H9 (cell line): Measurements from ENCODE around the gene CCDC148. TPM values are rescaled to one million over a fixed set of nuclear protein-coding genes. Genes with fewer than 3 reads are reported as not detected.

Experiments
- DNase-seq: peaks from one replicate; pipeline ENCODE4 v3.0.0-alpha.2; 2017
- H2AFZ ChIP-seq: one replicate; pipeline ENCODE4 v1.6.1; 2013; ENCODE audit warnings: mild to moderate bottlenecking, low read length, control low read depth, moderate library complexity
- H2AK5ac ChIP-seq: 2 replicates; pipeline ENCODE4 v1.6.1; 2013; ENCODE audit warnings: low read length, control low read depth, mixed read lengths; ENCODE audit not compliant: insufficient read length
- H2BK120ac ChIP-seq: one replicate; pipeline ENCODE4 v1.6.1; 2013; ENCODE audit warnings: low read depth, mild to moderate bottlenecking, low read length, control low read depth, inconsistent platforms; ENCODE audit not compliant: poor library complexity, severe bottlenecking
- H2BK12ac ChIP-seq: 2 replicates; pipeline ENCODE4 v1.6.1; 2013; ENCODE audit warnings: low read length, control low read depth, mixed read lengths, low read depth; ENCODE audit not compliant: insufficient read length
- H2BK15ac ChIP-seq: 2 replicates; pipeline ENCODE4 v1.6.1; 2013; ENCODE audit warnings: low read depth, low read length, control low read depth
- H2BK20ac ChIP-seq: one replicate; pipeline ENCODE4 v1.6.1; 2013; ENCODE audit warnings: low read depth, mild to moderate bottlenecking, low read length, control low read depth, inconsistent platforms; ENCODE audit not compliant: poor library complexity, severe bottlenecking
- H2BK5ac ChIP-seq: 2 replicates; pipeline ENCODE4 v1.6.1; 2013; ENCODE audit warnings: low read length, control low read depth, mixed read lengths; ENCODE audit not compliant: insufficient read length
- H3K14ac ChIP-seq: 2 replicates; pipeline ENCODE4 v1.6.1; 2013; ENCODE audit warnings: low read length, control low read depth; ENCODE audit not compliant: insufficient read depth
- H3K18ac ChIP-seq: 2 replicates; pipeline ENCODE4 v1.6.1; 2013; ENCODE audit warnings: low read depth, mild to moderate bottlenecking, mixed read lengths, low read length, control low read depth; ENCODE audit not compliant: insufficient read length
- H3K23ac ChIP-seq: 2 replicates; pipeline ENCODE4 v1.6.1; 2013; ENCODE audit warnings: low read length, control low read depth, mixed read lengths, low read depth; ENCODE audit not compliant: insufficient read length
- H3K23me2 ChIP-seq: 2 replicates; pipeline ENCODE4 v1.6.1; 2013; ENCODE audit warnings: low read depth, mild to moderate bottlenecking, mixed read lengths, low read length, control low read depth; ENCODE audit not compliant: insufficient read length, poor library complexity, severe bottlenecking
- H3K27ac ChIP-seq: 2 replicates; pipeline ENCODE4 v1.5.1; 2013; ENCODE audit warnings: low read length, control low read depth, mixed read lengths, low read depth; ENCODE audit not compliant: insufficient read length
- H3K27me3 ChIP-seq: 2 replicates; pipeline ENCODE4 v1.6.1; 2013; ENCODE audit warnings: low read length, control low read depth, inconsistent platforms; ENCODE audit not compliant: insufficient read depth
- H3K4ac ChIP-seq: 2 replicates; pipeline ENCODE4 v1.6.1; 2013; ENCODE audit warnings: low read depth, mild to moderate bottlenecking, control low read depth, inconsistent platforms, low read length, moderate library complexity
- H3K4me1 ChIP-seq: 2 replicates; pipeline ENCODE4 v1.6.1; 2013; ENCODE audit warnings: low read length, control low read depth, inconsistent platforms; ENCODE audit not compliant: insufficient read depth
- H3K4me2 ChIP-seq: 2 replicates; pipeline ENCODE4 v1.6.1; 2013; ENCODE audit warnings: low read length, control low read depth, mixed read lengths; ENCODE audit not compliant: insufficient read length, insufficient read depth
- H3K56ac ChIP-seq: 2 replicates; pipeline ENCODE4 v1.6.1; 2013; ENCODE audit warnings: low read depth, mild to moderate bottlenecking, mixed read lengths, low read length, control low read depth; ENCODE audit not compliant: insufficient read length
- H3K79me1 ChIP-seq: 2 replicates; pipeline ENCODE4 v1.6.1; 2013; ENCODE audit warnings: low read depth, mild to moderate bottlenecking, moderate library complexity, low read length, control low read depth, inconsistent platforms; ENCODE audit not compliant: insufficient read depth, poor library complexity, severe bottlenecking
- H3K79me2 ChIP-seq: 2 replicates; pipeline ENCODE4 v1.6.1; 2013; ENCODE audit warnings: low read length, control low read depth, inconsistent platforms; ENCODE audit not compliant: insufficient read depth
- H3K9ac ChIP-seq: 2 replicates; pipeline ENCODE4 v1.6.1; 2013; ENCODE audit warnings: low read length, control low read depth, mixed read lengths; ENCODE audit not compliant: insufficient read length; ENCODE audit errors: extremely low read depth
- H3K9me3 ChIP-seq: one replicate; pipeline ENCODE4 v1.6.1; 2013; ENCODE audit warnings: low read depth, low read length, inconsistent platforms; ENCODE audit not compliant: control insufficient read depth
- H3T11ph ChIP-seq: one replicate; pipeline ENCODE4 v1.6.1; 2013; ENCODE audit warnings: mild to moderate bottlenecking, low read length, control low read depth, inconsistent platforms
- H4K20me1 ChIP-seq: one replicate; pipeline ENCODE4 v1.6.1; 2013; ENCODE audit not compliant: control insufficient read depth, insufficient read length, insufficient read depth
- H4K5ac ChIP-seq: 2 replicates; pipeline ENCODE4 v1.6.1; 2013; ENCODE audit warnings: low read depth, mild to moderate bottlenecking, mixed read lengths, low read length, control low read depth; ENCODE audit not compliant: insufficient read length
- H4K8ac ChIP-seq: replicated peaks from 2 replicates; pipeline ENCODE4 v1.6.1; 2013; ENCODE audit warnings: low read length, control low read depth, mixed read lengths, low read depth; ENCODE audit not compliant: insufficient read length
- H4K91ac ChIP-seq: 2 replicates; pipeline ENCODE4 v1.6.1; 2013; ENCODE audit warnings: low read depth, mild to moderate bottlenecking, moderate library complexity, mixed read lengths, low read length, control low read depth; ENCODE audit not compliant: insufficient read length
- H3K27ac Mint-ChIP-seq, 3 experiments: 2 replicates in 2 of 3; 3 replicates in 1 of 3; pipeline ENCODE4 v1.8.0; 2020 to 2021; ENCODE audit warnings: mixed read lengths in 3 of 3, mild to moderate bottlenecking in 1 of 3, moderate library complexity in 1 of 3
- H3K27me3 Mint-ChIP-seq: 2 replicates; pipeline ENCODE4 v1.8.0; 2021; ENCODE audit warnings: low read depth, mild to moderate bottlenecking, moderate library complexity, mixed read lengths
- H3K36me3 Mint-ChIP-seq, 3 experiments: 2 replicates in 2 of 3; 3 replicates in 1 of 3; pipeline ENCODE4 v1.8.0; 2020 to 2021; ENCODE audit warnings: low read depth in 3 of 3, mixed read lengths in 3 of 3; ENCODE audit not compliant: insufficient read depth in 1 of 3
- H3K4me1 Mint-ChIP-seq, 2 experiments: 2 replicates each; pipeline ENCODE4 v1.8.0; 2020; ENCODE audit warnings: mixed read lengths in 2 of 2
- H3K4me3 Mint-ChIP-seq, 2 experiments: 2 replicates in 1 of 2; 3 replicates in 1 of 2; pipeline ENCODE4 v1.8.0; 2020 to 2021; ENCODE audit warnings: mild to moderate bottlenecking in 2 of 2, mixed read lengths in 2 of 2, moderate library complexity in 1 of 2
- H3K9me3 Mint-ChIP-seq, 2 experiments: 2 replicates in 1 of 2; 3 replicates in 1 of 2; pipeline ENCODE4 v1.8.0; 2020; ENCODE audit warnings: mild to moderate bottlenecking in 2 of 2, mixed read lengths in 2 of 2, moderate library complexity in 1 of 2
- WGBS: extraction: QIAGEN DNeasy Blood & Tissue Kit; methylation state at CpG from one replicate; pipeline ENCODE4 v1.1.7; 2013; ENCODE audit warnings: missing lambda C conversion rate, low lambda C conversion rate, mixed read lengths; ENCODE audit not compliant: insufficient read length; ENCODE audit errors: extremely low coverage; 5-methylcytosine and 5-hydroxymethylcytosine counted together
- total RNA-seq: library from RNA; stranded (reverse); gene quantifications from 2 replicates; pipeline ENCODE4 v1.2.1, GENCODE V29; 2021
- TF ChIP-seq, protein P1 (sequence below): fragments of 200-600 bp; sonication (generic); conservative IDR thresholded peaks from 3 replicates; pipeline ENCODE4 v1.8.0; 2021; ENCODE audit warnings: antibody characterized with exemption, mild to moderate bottlenecking

Gene CCDC148
- total RNA-seq, 1 experiment from 2014 or later: 1.5 TPM

DNA sequence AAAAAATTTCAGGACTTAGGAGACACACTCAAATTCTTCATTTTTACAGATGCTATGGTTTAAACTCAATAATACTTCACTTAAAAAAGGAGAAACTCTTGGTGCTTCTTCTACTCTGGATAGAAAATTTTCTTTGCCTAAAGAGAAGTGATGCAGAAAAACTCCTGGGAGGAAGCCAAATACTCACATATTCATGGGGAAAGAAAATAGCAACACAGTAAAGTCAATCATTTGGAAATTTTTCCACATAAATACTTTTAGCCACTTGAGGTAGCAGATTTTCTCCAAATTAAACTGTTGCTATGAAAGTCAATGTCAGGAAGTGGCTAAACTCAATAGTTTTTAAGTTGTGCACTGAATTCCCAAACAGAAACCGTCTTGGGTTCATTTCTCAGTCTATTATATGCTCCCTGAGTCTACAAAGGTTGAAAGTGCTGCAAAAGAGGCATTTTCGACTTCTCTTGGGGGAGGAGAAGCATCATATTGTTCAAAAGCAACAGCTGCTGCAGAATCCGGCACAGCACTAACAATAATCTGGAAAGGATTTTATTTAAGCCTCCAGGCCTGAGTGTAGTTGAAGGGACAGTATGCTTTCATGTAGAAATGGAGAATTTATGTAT is 273.8 kb downstream of the CCDC148 start:
- Histone ChIP-seq H3K9me3 (no peaks in the 10 kb centered on the region), H3K23ac (no peak overlapping the region), H3K4me2 (no peak overlapping the region), H2BK20ac (no peak overlapping the region), H4K8ac (no peak overlapping the region), H4K5ac (no peak overlapping the region), H4K20me1 (no peaks in the 10 kb centered on the region), H3K4me1 (peaks cover 2% of the 10 kb centered on the region; the same call in 1 of the 2 replicates), H3K56ac (no peak overlapping the region), H2AFZ (no peak overlapping the region), H3K27me3 (no peaks in the 10 kb centered on the region), H2BK5ac (no peak overlapping the region), H3K27ac (no peak overlapping the region), H3K18ac (no peak overlapping the region), H2BK15ac (no peak overlapping the region), H3K9ac (no peak overlapping the region), H3K79me2 (no peaks in the 10 kb centered on the region), H3K79me1 (no peaks in the 10 kb centered on the region), H2BK12ac (no peak overlapping the region), H3K4ac (no peak overlapping the region), H3K14ac (no peak overlapping the region), H4K91ac (no peak overlapping the region), H3K23me2 (no peaks in the 10 kb centered on the region), H2BK120ac (no peak overlapping the region), H3T11ph (no peak overlapping the region), H2AK5ac (no peak overlapping the region)
- Mint-ChIP-seq H3K4me3 (no peak overlapping the region), H3K9me3 (no peaks in the 10 kb centered on the region; a peak in 1 of 5 replicates), H3K27me3 (no peaks in the 10 kb centered on the region; the same call in 1 of the 2 replicates), H3K36me3 (no peaks in the 10 kb centered on the region), H3K27ac (no peak overlapping the region), H3K4me1 (peaks cover 5 to 6% of the 10 kb centered on the region in 2 experiments; a peak in 2 of 4 replicates)
- no peak for DNase-seq
- WGBS: no CpG with 5 or more reads among the region's 3 CpGs
- TF ChIP-seq, protein P1, sequence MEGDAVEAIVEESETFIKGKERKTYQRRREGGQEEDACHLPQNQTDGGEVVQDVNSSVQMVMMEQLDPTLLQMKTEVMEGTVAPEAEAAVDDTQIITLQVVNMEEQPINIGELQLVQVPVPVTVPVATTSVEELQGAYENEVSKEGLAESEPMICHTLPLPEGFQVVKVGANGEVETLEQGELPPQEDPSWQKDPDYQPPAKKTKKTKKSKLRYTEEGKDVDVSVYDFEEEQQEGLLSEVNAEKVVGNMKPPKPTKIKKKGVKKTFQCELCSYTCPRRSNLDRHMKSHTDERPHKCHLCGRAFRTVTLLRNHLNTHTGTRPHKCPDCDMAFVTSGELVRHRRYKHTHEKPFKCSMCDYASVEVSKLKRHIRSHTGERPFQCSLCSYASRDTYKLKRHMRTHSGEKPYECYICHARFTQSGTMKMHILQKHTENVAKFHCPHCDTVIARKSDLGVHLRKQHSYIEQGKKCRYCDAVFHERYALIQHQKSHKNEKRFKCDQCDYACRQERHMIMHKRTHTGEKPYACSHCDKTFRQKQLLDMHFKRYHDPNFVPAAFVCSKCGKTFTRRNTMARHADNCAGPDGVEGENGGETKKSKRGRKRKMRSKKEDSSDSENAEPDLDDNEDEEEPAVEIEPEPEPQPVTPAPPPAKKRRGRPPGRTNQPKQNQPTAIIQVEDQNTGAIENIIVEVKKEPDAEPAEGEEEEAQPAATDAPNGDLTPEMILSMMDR: no peak
